GM23248 (cell line): Measurements from ENCODE around the gene SDK2.

Experiments used
- EZH2 ChIP-seq: fragments of 200-600 bp; sonication (generic); IDR thresholded peaks from 2 replicates; pipeline ENCODE4 v1.6.1; 2018; ENCODE audit warnings: antibody characterized with exemption, mild to moderate bottlenecking; ENCODE audit not compliant: insufficient read depth, poor library complexity, severe bottlenecking
- EZH2phosphoT487 ChIP-seq: fragments of 200-600 bp; sonication (generic); IDR thresholded peaks from 2 replicates; pipeline ENCODE4 v1.6.1; 2018; ENCODE audit warnings: antibody characterized with exemption, moderate library complexity, mild to moderate bottlenecking, low read depth; ENCODE audit not compliant: insufficient read depth

GRCh38 chr17:73625006-73625405 is 19.2 kb downstream of the SDK2 start:
- TF ChIP-seq EZH2phosphoT487: no peak
- TF ChIP-seq EZH2: no peak
